GM19351 (cell line): ENCODE data around the gene CCR9.

Source experiments
- ATAC-seq: cut with Tn5 transposase; IDR thresholded peaks from one replicate; pipeline ENCODE4 v1.9.1; 2021; ENCODE audit warnings: mild to moderate bottlenecking, moderate library complexity; ENCODE audit not compliant: unreplicated experiment

CCR9 gene

GRCh38 chr3:45951946-45952345, 65.6 kb downstream of the CCR9 start:
- ATAC-seq: no peak

- no peak for ATAC-seq
These were observed 66.1 kb downstream of the CCR9 start for GRCh38 chr3:45952456-45952855.
